IPS-15b (cell line): Measurements from ENCODE around the gene GRAMD1B.

Source experiments
- H3K27me3 ChIP-seq: one replicate; pipeline ENCODE4 v1.6.1; 2013; ENCODE audit warnings: low read length; ENCODE audit not compliant: control insufficient read depth, insufficient read depth
- H3K36me3 ChIP-seq: one replicate; pipeline ENCODE4 v1.6.1; 2013; ENCODE audit warnings: low read length; ENCODE audit not compliant: control insufficient read depth, insufficient read depth
- H3K4me1 ChIP-seq: one replicate; pipeline ENCODE4 v1.6.1; 2013; ENCODE audit warnings: mild to moderate bottlenecking, low read length; ENCODE audit not compliant: control insufficient read depth, insufficient read depth
- H3K4me3 ChIP-seq: one replicate; pipeline ENCODE4 v1.5.1; 2013; ENCODE audit warnings: low read depth, low read length
- H3K9ac ChIP-seq: one replicate; pipeline ENCODE4 v1.6.1; 2013; ENCODE audit warnings: low read depth, mild to moderate bottlenecking, low read length
- H3K9me3 ChIP-seq: one replicate; pipeline ENCODE4 v1.6.1; 2013; ENCODE audit warnings: mild to moderate bottlenecking, low read length; ENCODE audit not compliant: control insufficient read depth, insufficient read depth

GRAMD1B gene

GRCh38 chr11:123536690-123537437 lies 106.8 kb downstream of the GRAMD1B start:
- Histone ChIP-seq H3K9ac (no peak overlapping the region), H3K4me3 (no peak overlapping the region), H3K4me1 (peaks cover 14% of the 10 kb centered on the region), H3K9me3 (no peaks in the 10 kb centered on the region), H3K36me3 (no peaks in the 10 kb centered on the region), H3K27me3 (no peaks in the 10 kb centered on the region)

GRCh38 chr11:123537726-123538125 lies 107.7 kb downstream of the GRAMD1B start:
- H3K36me3 ChIP-seq: no peaks in the 10 kb centered on the region
- H3K27me3 ChIP-seq: no peaks in the 10 kb centered on the region
- no peaks in the 10 kb centered on the region for H3K9me3 ChIP-seq
- no peak overlapping the region for H3K4me3 ChIP-seq
- H3K4me1 ChIP-seq: peaks cover 14% of the 10 kb centered on the region
- H3K9ac ChIP-seq: no peak overlapping the region

GRCh38 chr11:123543797-123544196 lies 113.7 kb downstream of the GRAMD1B start:
- no peaks in the 10 kb centered on the region for H3K36me3 ChIP-seq
- no peaks in the 10 kb centered on the region for H3K27me3 ChIP-seq
- H3K9me3 ChIP-seq: no peaks in the 10 kb centered on the region
- H3K4me3 ChIP-seq: no peak overlapping the region
- H3K9ac ChIP-seq: no peak overlapping the region
- H3K4me1 ChIP-seq: no peaks in the 10 kb centered on the region

DNA sequence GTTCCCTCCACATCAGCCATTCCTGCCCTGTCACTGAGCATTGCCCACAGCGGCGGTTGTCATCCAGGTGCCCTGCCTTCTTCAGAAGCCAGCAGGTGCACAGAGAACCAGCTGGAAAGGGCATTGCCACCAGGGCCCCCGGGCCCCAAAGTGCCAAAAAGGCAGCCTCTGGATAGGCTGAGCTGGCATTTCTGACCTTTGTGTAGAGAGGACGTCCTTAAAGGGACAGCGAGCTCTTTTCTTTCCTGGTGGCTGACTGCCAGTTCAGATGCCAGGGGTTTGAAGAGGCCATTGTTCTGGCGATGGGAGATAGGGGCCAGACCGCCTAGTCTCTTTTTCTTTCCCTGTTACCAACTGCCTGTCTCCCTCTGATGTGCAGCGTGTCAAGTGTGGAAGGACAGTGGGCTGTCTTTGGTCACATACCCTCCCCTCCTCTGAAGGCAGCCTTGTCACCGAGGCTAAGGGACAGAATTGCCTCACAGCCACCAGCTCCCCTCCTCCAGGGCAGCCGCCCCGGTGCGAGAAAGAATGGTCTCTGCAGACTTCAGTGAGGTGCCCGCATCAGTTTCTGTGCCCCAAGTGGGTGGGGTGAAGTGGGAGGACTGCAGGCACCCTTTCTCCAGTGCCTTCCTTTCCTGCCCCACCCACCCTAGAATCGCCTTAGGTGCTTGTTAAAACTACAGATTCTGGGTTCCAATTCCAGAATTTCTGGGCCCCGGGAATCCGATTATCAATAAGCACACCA lies 114.7 kb downstream of the GRAMD1B start:
- Histone ChIP-seq H3K9ac (no peak overlapping the region), H3K36me3 (no peaks in the 10 kb centered on the region), H3K27me3 (no peaks in the 10 kb centered on the region), H3K4me3 (no peak overlapping the region), H3K4me1 (no peaks in the 10 kb centered on the region), H3K9me3 (no peaks in the 10 kb centered on the region)

DNA sequence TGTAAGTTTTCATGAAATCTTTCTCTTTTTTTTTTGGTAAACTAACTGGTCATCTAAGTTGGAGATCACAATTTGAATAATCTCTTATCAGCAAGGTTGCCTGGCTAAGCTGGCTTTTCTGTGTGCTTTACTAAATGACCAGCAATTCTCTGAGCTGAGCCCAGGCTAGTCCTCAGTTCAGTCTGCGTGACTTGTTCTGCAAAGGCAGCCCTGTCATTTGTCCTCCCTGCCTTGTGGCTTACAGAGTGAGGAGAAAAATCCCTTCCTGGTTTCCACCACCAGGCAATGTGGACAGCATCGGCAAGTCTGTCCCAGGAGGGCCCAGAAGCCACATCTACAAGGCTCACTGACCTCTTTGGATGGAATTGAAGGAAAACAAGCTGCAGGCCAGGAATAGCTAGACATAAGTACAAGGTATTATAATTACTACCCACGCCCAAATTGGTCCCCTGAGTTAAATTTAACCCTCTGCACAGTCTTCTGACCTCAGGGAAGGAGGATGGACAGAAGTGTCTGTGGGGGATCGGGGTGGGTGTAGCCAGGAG lies 115.7 kb downstream of the GRAMD1B start:
- Histone ChIP-seq H3K27me3 (no peaks in the 10 kb centered on the region), H3K4me1 (no peaks in the 10 kb centered on the region), H3K9me3 (no peaks in the 10 kb centered on the region), H3K4me3 (no peak overlapping the region), H3K36me3 (no peaks in the 10 kb centered on the region), H3K9ac (no peak overlapping the region)

- no peaks in the 10 kb centered on the region for H3K27me3 ChIP-seq
- no peaks in the 10 kb centered on the region for H3K9me3 ChIP-seq
- H3K4me3 ChIP-seq: no peak overlapping the region
- no peak overlapping the region for H3K9ac ChIP-seq
- no peaks in the 10 kb centered on the region for H3K4me1 ChIP-seq
- H3K36me3 ChIP-seq: no peaks in the 10 kb centered on the region
Observed at GRCh38 chr11:123546515-123546914, 116.4 kb downstream of the GRAMD1B start.

DNA sequence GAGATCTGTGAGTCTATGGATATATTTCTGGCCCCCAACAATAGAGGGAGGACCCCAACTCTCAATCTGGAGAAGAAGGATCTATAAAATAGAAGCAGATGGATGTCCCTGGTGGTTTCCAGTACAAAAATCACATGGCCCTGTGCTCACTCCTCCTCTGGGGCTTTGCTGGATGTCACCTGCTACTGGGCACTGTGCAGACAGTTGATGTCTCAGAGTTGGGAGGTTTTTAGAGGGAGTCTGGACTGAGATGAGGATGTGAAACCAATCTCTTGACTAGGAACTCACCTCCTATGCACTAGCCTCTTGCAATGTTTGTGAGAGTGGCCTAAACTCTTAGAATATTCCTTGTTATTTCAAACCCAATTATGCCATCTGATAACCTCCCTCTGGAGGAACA lies 117.1 kb downstream of the GRAMD1B start:
- no peaks in the 10 kb centered on the region for H3K9me3 ChIP-seq
- no peaks in the 10 kb centered on the region for H3K4me1 ChIP-seq
- no peak overlapping the region for H3K4me3 ChIP-seq
- no peak overlapping the region for H3K9ac ChIP-seq
- no peaks in the 10 kb centered on the region for H3K36me3 ChIP-seq
- no peaks in the 10 kb centered on the region for H3K27me3 ChIP-seq

DNA sequence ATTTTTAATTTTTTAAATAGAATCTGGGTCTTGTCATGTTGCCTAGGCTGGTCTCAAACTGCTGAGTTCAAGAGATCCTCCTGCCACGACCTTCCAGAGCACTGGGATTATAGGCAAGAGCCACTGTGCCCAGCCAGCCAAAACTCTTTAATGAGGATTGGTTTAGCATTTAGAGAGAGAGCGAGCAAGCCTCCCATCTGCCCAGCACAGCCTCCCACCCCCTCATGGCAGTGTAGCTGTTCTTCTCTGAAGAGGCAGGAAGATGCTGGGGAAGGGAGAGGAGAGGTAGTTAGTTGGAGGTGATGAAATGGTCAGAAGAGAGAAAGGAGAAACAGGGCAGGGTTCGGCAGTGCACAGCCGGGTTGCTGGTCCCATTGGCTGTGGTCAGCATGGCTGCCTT lies 118.7 kb downstream of the GRAMD1B start:
- Histone ChIP-seq H3K27me3 (no peaks in the 10 kb centered on the region), H3K4me3 (no peak overlapping the region), H3K36me3 (no peaks in the 10 kb centered on the region), H3K4me1 (no peaks in the 10 kb centered on the region), H3K9ac (no peak overlapping the region), H3K9me3 (no peaks in the 10 kb centered on the region)

DNA sequence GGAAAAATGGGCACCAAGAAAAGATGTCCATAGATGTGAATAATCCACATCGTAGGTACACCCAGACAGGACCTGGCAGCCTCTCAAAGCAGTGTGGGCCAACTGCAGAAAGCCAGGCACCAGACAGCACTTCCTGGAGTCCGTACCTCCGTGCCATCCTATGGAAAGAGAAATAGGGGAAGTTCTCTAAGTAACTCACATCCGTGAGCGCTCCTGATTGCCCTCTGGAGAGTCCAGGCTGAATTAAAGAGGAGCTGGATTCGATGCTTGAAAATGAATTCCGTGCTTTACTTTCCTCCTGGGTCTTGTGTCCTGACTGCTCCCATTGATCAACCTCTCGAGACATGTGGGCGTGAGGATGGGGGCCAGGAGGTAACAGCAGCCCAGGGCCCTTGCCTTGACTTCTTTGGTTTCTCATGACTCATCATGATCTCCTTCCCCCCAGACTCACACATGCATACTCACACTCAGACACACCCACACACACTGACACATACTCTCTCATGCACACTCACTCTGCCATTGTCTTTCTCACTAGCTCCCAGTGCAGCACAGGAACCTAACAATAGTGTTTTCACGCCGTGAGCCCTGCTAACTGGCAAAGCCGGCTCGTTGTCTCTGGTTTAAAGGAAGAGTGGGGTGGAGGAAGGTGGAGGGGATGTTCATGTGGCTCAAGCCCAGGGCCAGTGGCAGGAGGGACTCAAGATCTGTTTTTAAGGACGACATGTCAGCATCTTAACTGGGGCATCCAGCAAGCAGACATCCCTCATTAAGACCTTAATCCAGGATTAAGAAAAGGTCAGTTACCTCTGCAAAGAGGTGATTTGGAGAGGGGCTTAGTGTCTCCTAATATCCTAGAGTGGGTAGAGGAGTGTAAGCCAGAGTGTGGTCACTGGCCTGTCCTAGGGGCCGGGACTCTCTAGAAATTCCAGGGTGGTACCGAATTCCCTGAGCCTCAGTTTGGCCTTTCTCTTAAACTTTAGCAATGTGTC lies 120.2 kb downstream of the GRAMD1B start:
- H3K9me3 ChIP-seq: no peaks in the 10 kb centered on the region

GRCh38 chr11:123551079-123551478 lies 121.0 kb downstream of the GRAMD1B start:
- Histone ChIP-seq H3K36me3 (no peaks in the 10 kb centered on the region), H3K9ac (no peak overlapping the region), H3K4me3 (no peak overlapping the region), H3K9me3 (no peaks in the 10 kb centered on the region), H3K27me3 (no peaks in the 10 kb centered on the region), H3K4me1 (no peaks in the 10 kb centered on the region)

More for the DNA sequence above, 120.2 kb downstream of the GRAMD1B start:
- Histone ChIP-seq H3K9ac (no peak overlapping the region), H3K36me3 (no peaks in the 10 kb centered on the region), H3K4me1 (no peaks in the 10 kb centered on the region), H3K27me3 (no peaks in the 10 kb centered on the region), H3K4me3 (no peak overlapping the region)

- H3K4me1 ChIP-seq: peaks cover 12% of the 10 kb centered on the region
- no peaks in the 10 kb centered on the region for H3K9me3 ChIP-seq
- H3K27me3 ChIP-seq: no peaks in the 10 kb centered on the region
- H3K36me3 ChIP-seq: no peaks in the 10 kb centered on the region
- H3K9ac ChIP-seq: no peak overlapping the region
- H3K4me3 ChIP-seq: no peak overlapping the region
Observed at GRCh38 chr11:123556633-123557032, 126.6 kb downstream of the GRAMD1B start.
